ENCODE data around the gene CKAP2L. TPM values are rescaled to one million over a fixed set of nuclear protein-coding genes. Genes with fewer than 3 reads are reported as not detected.

CKAP2L gene
- polyA plus RNA-seq, 1 experiment, result 4.4 TPM

DNA sequence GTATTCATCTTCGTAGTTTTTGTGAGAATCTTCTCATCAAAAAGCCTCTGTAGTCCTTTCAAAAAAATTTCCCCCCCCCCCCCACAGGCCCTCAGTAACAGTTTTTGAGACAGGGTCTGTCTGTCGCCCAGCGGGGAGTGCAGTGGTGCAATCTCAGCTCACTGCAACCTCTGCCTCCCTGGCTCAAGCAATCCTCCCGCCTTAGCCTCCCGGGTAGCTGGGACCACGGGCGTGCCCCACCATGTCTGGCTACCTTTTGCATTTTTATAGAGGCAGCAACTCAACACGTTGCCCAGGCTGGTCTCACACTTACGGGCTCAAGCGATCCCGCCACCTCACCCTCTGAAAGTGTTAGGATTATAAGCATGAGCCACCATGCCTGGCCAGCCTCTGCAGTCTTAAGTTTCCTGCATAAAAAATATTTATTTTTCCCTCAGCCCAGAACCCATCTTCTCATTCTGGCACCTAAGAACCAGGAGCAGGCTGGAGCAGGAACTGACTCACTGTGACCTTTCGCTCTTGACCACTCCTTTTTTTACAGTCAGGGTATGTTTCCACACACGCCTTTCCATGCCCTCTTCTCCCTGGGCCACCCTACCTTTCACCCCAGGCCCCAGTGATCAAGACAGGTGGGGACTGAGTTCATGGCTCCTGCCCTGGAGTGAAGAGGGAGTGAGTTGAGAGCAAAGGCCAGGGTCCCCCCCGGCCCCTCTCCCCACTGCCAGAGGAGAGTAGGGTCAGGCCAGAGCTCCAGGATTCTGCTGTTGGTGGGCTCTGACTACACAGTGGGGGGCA is 76.1 kb downstream of the CKAP2L start:
- Histone ChIP-seq H3K9me3 (ENCODE audit: control insufficient read depth, insufficient read depth, low read length) (no peaks in the 10 kb centered on the region), H3K27me3 (ENCODE audit: control insufficient read depth, insufficient read depth, low read length) (no peaks in the 10 kb centered on the region), H3K27ac (ENCODE audit: low read depth, low read length) (no peak overlapping the region), H3K4me3 (ENCODE audit: low read depth, low read length) (no peak overlapping the region)
- TF ChIP-seq, protein P1, sequence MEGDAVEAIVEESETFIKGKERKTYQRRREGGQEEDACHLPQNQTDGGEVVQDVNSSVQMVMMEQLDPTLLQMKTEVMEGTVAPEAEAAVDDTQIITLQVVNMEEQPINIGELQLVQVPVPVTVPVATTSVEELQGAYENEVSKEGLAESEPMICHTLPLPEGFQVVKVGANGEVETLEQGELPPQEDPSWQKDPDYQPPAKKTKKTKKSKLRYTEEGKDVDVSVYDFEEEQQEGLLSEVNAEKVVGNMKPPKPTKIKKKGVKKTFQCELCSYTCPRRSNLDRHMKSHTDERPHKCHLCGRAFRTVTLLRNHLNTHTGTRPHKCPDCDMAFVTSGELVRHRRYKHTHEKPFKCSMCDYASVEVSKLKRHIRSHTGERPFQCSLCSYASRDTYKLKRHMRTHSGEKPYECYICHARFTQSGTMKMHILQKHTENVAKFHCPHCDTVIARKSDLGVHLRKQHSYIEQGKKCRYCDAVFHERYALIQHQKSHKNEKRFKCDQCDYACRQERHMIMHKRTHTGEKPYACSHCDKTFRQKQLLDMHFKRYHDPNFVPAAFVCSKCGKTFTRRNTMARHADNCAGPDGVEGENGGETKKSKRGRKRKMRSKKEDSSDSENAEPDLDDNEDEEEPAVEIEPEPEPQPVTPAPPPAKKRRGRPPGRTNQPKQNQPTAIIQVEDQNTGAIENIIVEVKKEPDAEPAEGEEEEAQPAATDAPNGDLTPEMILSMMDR (IDR thresholded peaks at IDR 0.05; ENCODE audit: low read depth, low read length), result no peak
- ChIA-PET POLR2A (interaction anchor here (0.6 kb wide), 1 partner anchor 11 kb away, joined by 5 read pairs; no protein-coding TSS in a partner anchor), CTCF (interaction anchor here (0.8 kb wide), 1 partner anchor 89 kb away, joined by 3 read pairs; no protein-coding TSS in a partner anchor)
- DNase-seq (ENCODE audit: low read depth, low spot score), result no peak

DNA sequence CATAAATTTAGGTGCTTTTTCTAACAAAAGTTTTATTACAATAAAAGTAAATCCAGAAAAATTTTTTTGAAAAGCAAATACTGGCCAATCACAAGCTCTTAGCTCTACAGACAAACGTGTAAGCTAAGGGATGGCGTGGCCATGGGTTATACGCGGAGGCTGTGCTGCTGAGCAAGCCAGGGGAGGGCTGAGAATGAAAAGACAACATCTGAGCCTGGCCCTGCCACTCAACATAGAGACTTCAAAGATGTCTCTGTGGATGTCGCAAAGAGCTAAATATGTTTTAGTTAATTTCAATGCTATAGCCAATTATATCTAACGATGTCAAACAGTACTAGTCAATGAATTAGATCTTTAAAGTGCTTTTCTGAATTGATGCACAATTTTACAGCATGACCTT is 76.9 kb downstream of the CKAP2L start:
- DNase-seq (ENCODE audit: low read depth, low spot score), result no peak
- ChIA-PET CTCF (interaction anchor here (0.8 kb wide), 1 partner anchor 88 kb away, joined by 3 read pairs; no protein-coding TSS in a partner anchor), POLR2A (interaction anchor here (0.6 kb wide), 1 partner anchor 10 kb away, joined by 5 read pairs; no protein-coding TSS in a partner anchor)
- H3K27me3 ChIP-seq (ENCODE audit: control insufficient read depth, insufficient read depth, low read length), result no peaks in the 10 kb centered on the region
- H3K4me3 ChIP-seq (ENCODE audit: low read depth, low read length), result no peak overlapping the region
- no peak overlapping the region for H3K27ac ChIP-seq (ENCODE audit: low read depth, low read length)
- TF ChIP-seq, protein P1 (IDR thresholded peaks at IDR 0.05; ENCODE audit: low read depth, low read length), result no peak
- H3K9me3 ChIP-seq (ENCODE audit: control insufficient read depth, insufficient read depth, low read length), result no peaks in the 10 kb centered on the region

Other genes with a start within 250 kb of the CKAP2L start
- gene POLR1B, start 222.1 kb downstream of the CKAP2L start, polyA plus RNA-seq (2011; rRNA removed), result 11.3 and 12.4 TPM in 2 replicates
- gene CHCHD5, start 180.0 kb downstream of the CKAP2L start, polyA plus RNA-seq (2011; rRNA removed), result 8.9 and 15.2 TPM in 2 replicates
- gene SLC20A1, start 118.7 kb downstream of the CKAP2L start, polyA plus RNA-seq (2011; rRNA removed), result 71.8 and 74.8 TPM in 2 replicates
- gene NT5DC4, start 43.6 kb downstream of the CKAP2L start, polyA plus RNA-seq (2011; rRNA removed), result not detected in 2 replicates
- gene IL1A, start 19.9 kb upstream of the CKAP2L start, polyA plus RNA-seq (2011; rRNA removed), result 0.51 and 0.55 TPM in 2 replicates
- 2.3 and 2.4 TPM in 2 replicates for gene IL1B, start 72.2 kb upstream of the CKAP2L start, polyA plus RNA-seq (2011; rRNA removed)
- not detected in 2 replicates for gene IL37, start 146.6 kb upstream of the CKAP2L start, polyA plus RNA-seq (2011; rRNA removed)
- not detected in 2 replicates for gene IL36G, start 213.4 kb upstream of the CKAP2L start, polyA plus RNA-seq (2011; rRNA removed)
- not detected in 2 replicates for gene IL36A, start 240.8 kb upstream of the CKAP2L start, polyA plus RNA-seq (2011; rRNA removed)